ENCODE results near the gene UBE2L6.

The UBE2L6 gene

GRCh38 chr11:57527056-57527631, 40.3 kb downstream of the UBE2L6 start:
- peak; percentile 73 for DNase-seq

- DNase-seq: no peak
These were observed 44.1 kb downstream of the UBE2L6 start for GRCh38 chr11:57523419-57523818.

- DNase-seq: no peak
These were observed 46.4 kb downstream of the UBE2L6 start for GRCh38 chr11:57521116-57521515.

GRCh38 chr11:57516061-57516443, 51.4 kb downstream of the UBE2L6 start:
- DNase-seq: no peak

GRCh38 chr11:57515332-57516060, 52.0 kb downstream of the UBE2L6 start, which contains the start of gene SLC43A1:
TSS of gene SLC43A1 (minus strand) at chr11:57515702. CDS start at chr11:57514111, 1,591 bp downstream.
- DNase-seq: peak; percentile 43

DNA sequence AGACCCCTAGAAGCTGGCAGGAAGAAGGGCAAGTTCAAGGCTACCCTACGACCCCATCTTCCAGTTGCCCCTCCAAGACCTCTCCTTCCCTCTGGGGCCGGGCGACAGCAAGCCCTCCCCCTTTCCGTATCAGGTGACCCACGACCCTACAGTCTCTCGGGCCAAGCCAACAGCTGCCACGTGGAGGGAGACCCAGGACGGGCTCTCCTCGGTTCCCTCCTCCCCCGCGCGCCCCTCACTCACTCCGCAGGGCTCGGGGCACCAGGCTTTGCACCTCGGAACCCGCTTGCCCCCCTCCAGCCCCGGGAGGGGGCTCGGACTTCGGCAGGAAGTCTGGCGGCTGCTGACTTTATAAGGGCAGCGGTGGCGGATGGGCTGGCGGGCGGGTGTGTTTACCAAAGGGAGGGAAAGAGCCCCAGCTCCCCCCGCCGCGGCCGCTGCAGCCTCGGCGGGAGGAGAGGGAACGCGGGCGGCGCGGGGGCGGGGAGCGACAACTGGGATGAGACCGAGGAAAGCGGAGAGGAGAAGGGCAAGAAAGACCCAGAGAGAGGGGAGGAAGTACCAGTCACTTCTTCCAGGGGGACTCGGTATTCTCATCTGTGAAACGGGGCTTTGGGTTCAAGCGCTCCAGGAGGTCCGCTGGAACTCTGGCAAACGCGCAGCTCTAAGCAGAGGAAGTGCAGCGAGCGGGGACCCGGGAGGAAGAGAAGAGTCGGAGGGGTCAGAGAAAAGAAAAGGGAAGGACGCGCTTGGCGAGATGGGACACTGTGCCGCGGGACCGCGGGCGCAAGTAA, 52.7 kb downstream of the UBE2L6 start:
- peak; percentile 56 for DNase-seq

- peak; percentile 34 for DNase-seq
These were observed 53.4 kb downstream of the UBE2L6 start for GRCh38 chr11:57513911-57514537.

- DNase-seq: no peak
These were observed 54.0 kb downstream of the UBE2L6 start for GRCh38 chr11:57513452-57513795.

- no peak for DNase-seq
These were observed 54.6 kb downstream of the UBE2L6 start for GRCh38 chr11:57512646-57513451.

DNA sequence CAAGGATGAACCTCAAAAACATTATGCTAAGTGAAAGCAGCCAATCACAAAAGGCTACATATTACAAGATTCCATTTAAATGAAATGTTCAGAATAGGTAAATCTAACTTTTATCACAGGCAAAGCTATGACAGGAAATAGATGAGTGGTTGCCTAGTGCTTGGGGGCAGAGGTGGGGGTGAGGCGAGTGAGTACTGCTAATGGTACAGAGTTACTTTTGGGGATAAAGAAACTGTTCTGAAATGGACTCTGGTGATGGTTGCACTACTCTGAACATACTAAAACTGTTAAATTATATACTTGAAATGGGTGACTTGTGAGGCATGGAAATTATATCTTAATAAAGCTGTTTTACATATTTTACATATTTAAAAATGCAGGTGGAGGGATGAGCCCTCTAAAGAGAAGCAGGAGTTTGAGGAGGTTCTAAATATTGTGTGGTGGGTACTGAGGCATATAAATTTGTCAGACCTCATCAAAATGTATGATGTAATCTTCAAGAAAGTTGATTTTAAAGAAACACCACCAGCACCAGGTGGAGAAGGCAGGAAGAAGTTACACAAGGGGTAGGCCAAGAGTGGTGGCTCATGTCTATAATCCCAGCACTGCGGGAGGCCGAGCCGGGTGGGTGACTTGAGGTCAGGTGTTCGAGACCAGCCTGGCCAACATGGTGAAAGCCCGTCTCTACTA, 55.6 kb downstream of the UBE2L6 start:
- DNase-seq: no peak

DNA sequence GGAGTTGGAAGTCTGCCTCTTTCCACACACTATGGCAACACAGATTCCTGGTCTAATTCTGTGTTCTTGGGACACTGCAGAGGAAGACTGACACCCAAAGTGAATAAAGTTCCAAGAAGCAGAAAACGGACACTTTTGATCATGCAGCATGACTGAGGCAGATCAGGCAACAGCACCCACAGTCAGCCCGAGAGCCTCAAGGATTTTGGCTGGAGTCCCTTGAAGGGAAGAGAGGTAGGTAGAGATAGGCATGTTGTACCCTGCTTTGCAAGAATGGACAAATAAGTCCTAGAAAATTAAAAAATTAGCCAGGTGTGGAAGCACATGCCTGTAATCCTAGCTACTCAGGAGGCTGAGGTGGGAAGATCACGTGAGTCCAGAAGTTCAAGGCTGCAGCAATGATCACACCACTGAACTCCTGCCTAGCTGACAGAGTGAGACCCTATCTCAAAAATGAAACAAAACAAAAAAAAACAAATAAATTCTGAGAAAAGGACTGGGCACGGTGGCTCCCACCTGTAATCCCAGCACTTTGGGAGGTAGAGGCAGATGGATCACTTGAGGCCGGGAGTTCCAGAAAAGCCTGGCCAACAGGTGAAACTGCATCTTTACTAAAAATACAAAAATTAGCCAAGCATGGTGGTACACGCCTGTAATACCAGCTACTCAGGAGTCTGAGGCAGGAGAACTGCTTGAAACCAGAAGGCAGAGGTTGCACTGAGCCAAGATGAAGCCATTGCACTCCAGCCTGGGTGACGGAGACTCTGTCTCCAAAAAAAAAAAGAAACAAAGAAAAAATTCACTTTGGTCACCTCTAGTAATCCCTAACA, 58.9 kb downstream of the UBE2L6 start:
- no peak for DNase-seq

- no peak for DNase-seq
These were observed 61.0 kb downstream of the UBE2L6 start for GRCh38 chr11:57506522-57506921.

- DNase-seq: no peak
These were observed 63.0 kb downstream of the UBE2L6 start for GRCh38 chr11:57504511-57504910.

GRCh38 chr11:57502870-57503269, 64.6 kb downstream of the UBE2L6 start:
- DNase-seq: no peak

DNA sequence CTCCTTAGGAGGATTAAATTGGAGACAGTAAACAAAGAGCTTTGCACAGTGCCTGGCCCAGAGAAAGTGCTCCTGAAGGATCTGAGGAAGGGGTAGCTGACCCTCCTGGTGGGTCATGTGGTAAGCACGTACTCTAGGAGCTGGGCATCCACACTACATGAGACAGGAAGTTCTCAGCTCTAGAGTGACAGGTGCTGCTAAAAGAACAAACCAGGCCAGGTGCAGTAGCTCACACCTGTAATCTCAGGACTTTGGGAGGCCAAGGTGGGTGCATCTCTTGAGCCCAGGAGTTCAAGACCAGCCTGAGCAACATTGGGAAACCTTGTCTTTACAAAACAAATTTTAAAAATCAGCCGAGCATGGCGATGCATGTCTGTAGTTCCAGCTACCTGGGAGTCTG, 65.1 kb downstream of the UBE2L6 start:
- no peak for DNase-seq

DNA sequence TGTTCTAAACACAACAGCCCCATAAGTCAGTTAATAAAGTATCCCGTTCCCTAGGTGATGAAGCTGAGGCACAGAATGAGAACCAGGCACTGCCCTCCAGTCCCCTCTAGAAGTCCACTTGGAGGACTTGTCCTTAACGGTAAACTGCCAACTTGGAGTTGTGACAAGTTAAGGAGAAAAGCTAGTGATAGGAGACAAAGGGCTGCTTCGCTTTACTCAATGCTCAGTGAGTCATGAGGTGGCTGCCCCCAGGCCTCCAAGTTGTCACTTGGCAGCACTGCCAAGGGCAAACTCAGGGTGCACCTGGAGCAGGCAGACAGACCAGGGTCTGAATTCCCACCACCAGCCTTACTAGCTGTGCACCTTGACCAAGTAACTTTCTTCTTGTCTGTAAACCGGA, 65.5 kb downstream of the UBE2L6 start:
- DNase-seq: no peak

Measured in stimulated activated CD4-positive, alpha-beta T cell treated with anti-CD3 and anti-CD28 coated beads, Interleukin-12 subunit alpha, Interleukin-12 subunit beta, amount 100 ng/mL, for 4 hours (primary cell).